ENCODE measurements around the gene PRKCA.
A peak's percentile ranks its signal among the peaks of the same experiment; 100 is the strongest.

The PRKCA gene

GRCh38 chr17:66547151-66547865 is 244.9 kb downstream of the PRKCA start:
- no peak for DNase-seq (ENCODE audit: low read depth)

GRCh38 chr17:66548158-66548557 is 245.7 kb downstream of the PRKCA start:
- DNase-seq (ENCODE audit: low read depth): no peak

GRCh38 chr17:66548659-66549310 is 246.4 kb downstream of the PRKCA start:
- no peak for DNase-seq (ENCODE audit: low read depth)

GRCh38 chr17:66549311-66549704 is 246.9 kb downstream of the PRKCA start:
- no peak for DNase-seq (ENCODE audit: low read depth)

GRCh38 chr17:66549731-66550207 is 247.4 kb downstream of the PRKCA start:
- DNase-seq (ENCODE audit: low read depth): no peak

GRCh38 chr17:66551839-66552238 is 249.4 kb downstream of the PRKCA start:
- DNase-seq (ENCODE audit: low read depth): no peak

GRCh38 chr17:66552371-66552770 is 250.0 kb downstream of the PRKCA start:
- no peak for DNase-seq (ENCODE audit: low read depth)

- DNase-seq (ENCODE audit: low read depth): no peak
These were observed 253.2 kb downstream of the PRKCA start for GRCh38 chr17:66555605-66556004.

GRCh38 chr17:66557200-66557599 is 254.8 kb downstream of the PRKCA start:
- DNase-seq (ENCODE audit: low read depth): no peak

GRCh38 chr17:66557886-66558285 is 255.5 kb downstream of the PRKCA start:
- DNase-seq (ENCODE audit: low read depth): no peak

- no peak for DNase-seq (ENCODE audit: low read depth)
These were observed 258.3 kb downstream of the PRKCA start for GRCh38 chr17:66560691-66561090.

- no peak for DNase-seq (ENCODE audit: low read depth)
These were observed 259.7 kb downstream of the PRKCA start for GRCh38 chr17:66562119-66562518.

- DNase-seq (ENCODE audit: low read depth): no peak
These were observed 262.6 kb downstream of the PRKCA start for GRCh38 chr17:66564992-66565465.

GRCh38 chr17:66567234-66568170 is 265.1 kb downstream of the PRKCA start:
- DNase-seq (ENCODE audit: low read depth): peak; percentile 33

GRCh38 chr17:66569572-66569971 is 267.2 kb downstream of the PRKCA start:
- no peak for DNase-seq (ENCODE audit: low read depth)

GRCh38 chr17:66570447-66571195 is 268.2 kb downstream of the PRKCA start:
- DNase-seq (ENCODE audit: low read depth): no peak

GRCh38 chr17:66571745-66572144 is 269.3 kb downstream of the PRKCA start:
- DNase-seq (ENCODE audit: low read depth): no peak

- no peak for DNase-seq (ENCODE audit: low read depth)
These were observed 270.7 kb downstream of the PRKCA start for GRCh38 chr17:66573078-66573477.

GRCh38 chr17:66574123-66574522 is 271.7 kb downstream of the PRKCA start:
- no peak for DNase-seq (ENCODE audit: low read depth)

- DNase-seq (ENCODE audit: low read depth): no peak
These were observed 274.1 kb downstream of the PRKCA start for GRCh38 chr17:66576473-66576872.

- no peak for DNase-seq (ENCODE audit: low read depth)
These were observed 274.6 kb downstream of the PRKCA start for GRCh38 chr17:66577041-66577440.
